Measurements from ENCODE around the gene PLPPR3.

DNA sequence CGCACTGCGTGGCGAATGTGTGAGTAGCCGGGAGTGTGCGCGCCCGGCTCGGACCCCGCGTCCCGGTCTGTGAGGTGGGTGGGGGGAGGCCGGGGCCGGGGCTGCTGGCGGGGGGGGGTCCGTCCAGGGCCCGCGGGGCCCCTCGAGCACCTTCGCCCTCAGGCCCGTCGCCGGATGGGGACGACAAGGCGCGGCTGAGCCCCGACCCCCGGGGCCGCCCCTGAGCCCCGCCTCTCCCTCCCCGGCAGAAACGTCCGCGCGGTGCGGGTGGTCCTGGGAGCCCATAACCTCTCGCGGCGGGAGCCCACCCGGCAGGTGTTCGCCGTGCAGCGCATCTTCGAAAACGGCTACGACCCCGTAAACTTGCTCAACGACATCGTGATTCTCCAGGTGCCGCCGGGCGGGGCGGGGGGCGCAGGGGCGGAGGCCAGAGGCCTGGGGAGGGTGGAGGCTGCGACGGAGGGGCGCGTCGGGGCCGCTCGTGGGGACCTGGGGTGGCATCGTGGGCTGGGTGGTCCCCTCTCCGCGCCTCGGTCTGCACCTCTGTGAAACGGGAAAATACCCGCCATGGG, 31.3 kb upstream of the PLPPR3 start:
- TF ChIP-seq ISL1 (CRISPR knock-in tag; IDR thresholded peaks at IDR 0.05) = no peak
- TF ChIP-seq, protein P1, sequence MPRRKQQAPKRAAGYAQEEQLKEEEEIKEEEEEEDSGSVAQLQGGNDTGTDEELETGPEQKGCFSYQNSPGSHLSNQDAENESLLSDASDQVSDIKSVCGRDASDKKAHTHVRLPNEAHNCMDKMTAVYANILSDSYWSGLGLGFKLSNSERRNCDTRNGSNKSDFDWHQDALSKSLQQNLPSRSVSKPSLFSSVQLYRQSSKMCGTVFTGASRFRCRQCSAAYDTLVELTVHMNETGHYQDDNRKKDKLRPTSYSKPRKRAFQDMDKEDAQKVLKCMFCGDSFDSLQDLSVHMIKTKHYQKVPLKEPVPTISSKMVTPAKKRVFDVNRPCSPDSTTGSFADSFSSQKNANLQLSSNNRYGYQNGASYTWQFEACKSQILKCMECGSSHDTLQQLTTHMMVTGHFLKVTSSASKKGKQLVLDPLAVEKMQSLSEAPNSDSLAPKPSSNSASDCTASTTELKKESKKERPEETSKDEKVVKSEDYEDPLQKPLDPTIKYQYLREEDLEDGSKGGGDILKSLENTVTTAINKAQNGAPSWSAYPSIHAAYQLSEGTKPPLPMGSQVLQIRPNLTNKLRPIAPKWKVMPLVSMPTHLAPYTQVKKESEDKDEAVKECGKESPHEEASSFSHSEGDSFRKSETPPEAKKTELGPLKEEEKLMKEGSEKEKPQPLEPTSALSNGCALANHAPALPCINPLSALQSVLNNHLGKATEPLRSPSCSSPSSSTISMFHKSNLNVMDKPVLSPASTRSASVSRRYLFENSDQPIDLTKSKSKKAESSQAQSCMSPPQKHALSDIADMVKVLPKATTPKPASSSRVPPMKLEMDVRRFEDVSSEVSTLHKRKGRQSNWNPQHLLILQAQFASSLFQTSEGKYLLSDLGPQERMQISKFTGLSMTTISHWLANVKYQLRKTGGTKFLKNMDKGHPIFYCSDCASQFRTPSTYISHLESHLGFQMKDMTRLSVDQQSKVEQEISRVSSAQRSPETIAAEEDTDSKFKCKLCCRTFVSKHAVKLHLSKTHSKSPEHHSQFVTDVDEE (CRISPR knock-in tag; IDR thresholded peaks at IDR 0.05) = no peak
- TF ChIP-seq ZFP30 (CRISPR knock-in tag; IDR thresholded peaks at IDR 0.05) = no peak
- TF ChIP-seq, protein P2, sequence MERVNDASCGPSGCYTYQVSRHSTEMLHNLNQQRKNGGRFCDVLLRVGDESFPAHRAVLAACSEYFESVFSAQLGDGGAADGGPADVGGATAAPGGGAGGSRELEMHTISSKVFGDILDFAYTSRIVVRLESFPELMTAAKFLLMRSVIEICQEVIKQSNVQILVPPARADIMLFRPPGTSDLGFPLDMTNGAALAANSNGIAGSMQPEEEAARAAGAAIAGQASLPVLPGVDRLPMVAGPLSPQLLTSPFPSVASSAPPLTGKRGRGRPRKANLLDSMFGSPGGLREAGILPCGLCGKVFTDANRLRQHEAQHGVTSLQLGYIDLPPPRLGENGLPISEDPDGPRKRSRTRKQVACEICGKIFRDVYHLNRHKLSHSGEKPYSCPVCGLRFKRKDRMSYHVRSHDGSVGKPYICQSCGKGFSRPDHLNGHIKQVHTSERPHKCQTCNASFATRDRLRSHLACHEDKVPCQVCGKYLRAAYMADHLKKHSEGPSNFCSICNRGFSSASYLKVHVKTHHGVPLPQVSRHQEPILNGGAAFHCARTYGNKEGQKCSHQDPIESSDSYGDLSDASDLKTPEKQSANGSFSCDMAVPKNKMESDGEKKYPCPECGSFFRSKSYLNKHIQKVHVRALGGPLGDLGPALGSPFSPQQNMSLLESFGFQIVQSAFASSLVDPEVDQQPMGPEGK (CRISPR knock-in tag; IDR thresholded peaks at IDR 0.05; ENCODE audit: borderline replicate concordance) = no peak

Data from SK-N-SH treated with all-trans-retinoic acid at 6 μM for 48 hours (cell line).